Lower leg skin (tissue), 4 donors: ENCODE results near the gene LGMN. TPM values are rescaled to one million over a fixed set of nuclear protein-coding genes. Genes with fewer than 3 reads are reported as not detected.
A peak's percentile ranks its signal among the peaks of the same experiment; 100 is the strongest.

ENCODE experiments used
- DNase-seq, 2 donors: peaks; one replicate each; pipeline ENCODE4 v3.0.0-alpha.2; 2019; ENCODE audit warnings: low spot score in 2 of 2
- H3K4me3 ChIP-seq: fragments of 200-600 bp; sonication (generic); 2 replicates; pipeline ENCODE4 v1.5.1; 2017; ENCODE audit warnings: mild to moderate bottlenecking, low read depth; ENCODE audit not compliant: poor library complexity, severe bottlenecking
- CTCF ChIP-seq, 3 donors: fragments of 450-650 bp; IDR thresholded peaks; one replicate each; pipeline ENCODE4 v1.5.1; 2016; ENCODE audit warnings: antibody characterized with exemption in 3 of 3, mild to moderate bottlenecking in 3 of 3, moderate library complexity in 2 of 3
- POLR2A ChIP-seq, 2 donors: fragments of 450-650 bp; IDR thresholded peaks; one replicate each; pipeline ENCODE4 v1.6.1; 2016 to 2017; ENCODE audit warnings: antibody characterized with exemption in 2 of 2, mild to moderate bottlenecking in 1 of 2, moderate library complexity in 1 of 2
- WGBS, 2 donors: methylation state at CpG; one replicate each; pipeline ENCODE4 v1.1.5; 2018; 5-methylcytosine and 5-hydroxymethylcytosine counted together
- intact Hi-C: fragments of 100-400 bp; cut with DNase I; formaldehyde crosslinking; loops from one replicate; pipeline ENCODE4 v1.15.0; 2023; ENCODE audit warnings: low total_unique reads
- total RNA-seq, 4 donors: library from RNA; depleted of rRNA; stranded (reverse); fragments of >200 nt; gene quantifications; one replicate each; pipeline ENCODE4 v1.1.0, GENCODE V29; 2016

LGMN gene
- total RNA-seq, 4 donors from 2014 or later = 36.5 to 48.0 (median 41.3) TPM

GRCh38 chr14:92658160-92658559 is 90.3 kb downstream of the LGMN start:
- TF ChIP-seq POLR2A (IDR thresholded peaks at IDR 0.05) (no peak), CTCF (IDR thresholded peaks at IDR 0.05) (no peak)
- intact Hi-C loops = no loop called here
- 80 to 85% methylated on average over 13 of the region's 13 CpGs for WGBS, 2 donors
- no peak for DNase-seq
- H3K4me3 ChIP-seq = no peak overlapping the region

DNA sequence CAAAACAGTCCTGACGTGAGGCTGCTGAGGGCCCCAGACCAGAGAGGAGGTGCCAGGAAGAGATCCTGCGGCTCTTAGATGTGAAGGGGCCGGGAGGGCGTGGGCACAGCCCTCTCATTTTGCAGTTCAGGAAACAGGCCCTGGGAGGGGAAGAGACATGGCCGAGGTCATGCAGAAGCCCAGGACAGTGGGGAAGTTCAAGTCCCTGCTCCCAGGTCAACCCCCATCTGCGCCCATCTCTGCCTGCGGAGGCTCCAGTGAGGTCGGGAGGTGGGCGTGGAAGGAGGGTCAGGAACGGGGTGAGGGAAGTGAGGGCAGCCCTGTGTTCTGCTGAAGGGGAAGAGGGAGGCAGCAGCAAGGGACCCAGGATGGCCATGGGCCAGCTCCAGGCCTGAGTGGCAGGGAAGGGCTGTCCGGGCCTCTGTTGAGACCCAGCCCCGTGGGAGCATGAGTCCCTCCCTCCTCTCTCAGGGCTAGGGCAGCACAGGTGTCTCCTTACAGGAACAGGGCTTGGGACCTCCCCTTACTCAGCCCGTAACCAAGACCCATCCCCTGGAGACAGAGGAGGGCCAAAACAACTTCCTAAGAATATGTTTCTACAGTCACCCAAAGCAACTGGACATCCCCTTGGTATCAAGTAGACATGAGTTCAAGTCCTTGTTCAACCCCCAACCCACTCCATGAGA is 90.8 kb downstream of the LGMN start:
- intact Hi-C loops = no loop called here
- no peak overlapping the region for H3K4me3 ChIP-seq

DNA sequence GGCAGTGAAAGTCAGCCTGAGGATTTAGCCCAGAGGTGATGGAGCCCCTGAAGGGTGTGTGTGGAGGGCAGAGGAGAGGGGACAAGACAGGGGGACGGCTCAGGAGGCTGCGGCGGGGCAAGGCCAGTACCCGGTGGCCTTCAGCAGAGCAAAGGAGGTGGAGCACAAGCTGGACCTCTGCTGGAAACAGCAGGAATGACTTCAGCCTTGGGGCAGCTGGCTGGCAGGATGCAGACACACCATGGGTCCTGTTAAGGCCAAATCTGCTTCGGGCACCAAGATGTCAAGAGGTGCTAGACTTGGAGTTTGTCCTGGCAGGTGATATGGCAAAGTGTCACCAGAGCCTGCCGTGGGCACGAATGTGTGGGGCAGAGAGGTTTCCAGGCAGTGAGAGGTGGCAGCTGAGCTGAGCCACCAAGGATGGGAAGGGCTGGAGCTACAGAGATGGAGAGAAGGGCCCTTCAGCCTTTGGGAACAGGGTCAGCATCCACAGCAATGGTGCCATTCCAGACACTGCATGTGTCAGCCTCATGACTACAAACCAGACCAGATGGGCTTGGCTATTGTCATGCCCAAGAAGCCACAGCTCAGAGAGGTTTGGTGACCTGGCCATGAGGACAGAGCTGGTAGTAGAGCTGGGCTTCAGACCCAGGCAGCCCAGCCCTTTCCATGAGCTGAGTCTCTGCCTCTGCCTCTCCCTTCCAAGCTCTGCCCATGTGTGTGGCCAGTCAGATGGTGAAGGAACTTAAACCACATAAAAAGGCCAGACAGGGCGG is 91.9 kb downstream of the LGMN start:
- 87 to 93% methylated on average over 8 of the region's 8 CpGs for WGBS, 2 donors
- TF ChIP-seq POLR2A (IDR thresholded peaks at IDR 0.05) = no peak
- no peak for TF ChIP-seq CTCF (IDR thresholded peaks at IDR 0.05)
- DNase-seq = no peak
- H3K4me3 ChIP-seq = no peak overlapping the region
- intact Hi-C loops = no loop called here

More for the DNA sequence above, 90.8 kb downstream of the LGMN start:
- DNase-seq = peak; percentile 59 to 93
- TF ChIP-seq POLR2A (IDR thresholded peaks at IDR 0.05) (no peak), CTCF (IDR thresholded peaks at IDR 0.05) (no peak)
- WGBS, 2 donors = 62 to 75% methylated on average over 13 of the region's 13 CpGs

- intact Hi-C loops = no loop called here
- TF ChIP-seq POLR2A (IDR thresholded peaks at IDR 0.05) = no peak
- H3K4me3 ChIP-seq = no peak overlapping the region
- WGBS, 2 donors = 83 to 87% methylated on average over 13 of the region's 13 CpGs
- DNase-seq = no peak
Observed at GRCh38 chr14:92655419-92656201, 92.8 kb downstream of the LGMN start.

- 91% methylated on average over 18 of the region's 18 CpGs for WGBS, 2 donors
- DNase-seq = no peak
- no peak overlapping the region for H3K4me3 ChIP-seq
- intact Hi-C loops = no loop called here
- TF ChIP-seq POLR2A (IDR thresholded peaks at IDR 0.05) (no peak), CTCF (IDR thresholded peaks at IDR 0.05) (no peak)
Observed at GRCh38 chr14:92654239-92654901, 94.1 kb downstream of the LGMN start.

Other genes with a start within 250 kb of the LGMN start
- 1 to 10 TPM; 3.0 to 8.7 (median 7.5) TPM for gene RIN3, start 234.8 kb downstream of the LGMN start, total RNA-seq
- gene GOLGA5, start 45.7 kb upstream of the LGMN start, total RNA-seq = 10 to 100 TPM; 32.5 to 43.8 (median 35.9) TPM
- 1 to 10 TPM in 2 of 4 donors, under 1 TPM in 1, not detected in 1; 0.17 to 1.6 (median 1.5) TPM for gene CHGA, start 174.5 kb upstream of the LGMN start, total RNA-seq